GM23338 (cell line): Measurements from ENCODE around the gene ZC3H13.

ENCODE experiments used
- CREB1 ChIP-seq: fragments of 250-450 bp; sonication (Bioruptor Pico); IDR thresholded peaks from 2 replicates; pipeline ENCODE4 v1.5.0; 2020; ENCODE audit warnings: low read depth, mild to moderate bottlenecking, moderate library complexity
- ETS1 ChIP-seq: IDR thresholded peaks from 2 replicates; pipeline ENCODE4 v1.6.1; 2016; ENCODE audit warnings: antibody characterized with exemption
- EZH2 ChIP-seq: fragments of 200-600 bp; sonication (generic); IDR thresholded peaks from one replicate; pipeline ENCODE4 v1.8.0; 2017; ENCODE audit warnings: antibody characterized with exemption, mild to moderate bottlenecking, low read depth; ENCODE audit not compliant: unreplicated experiment
- EZH2phosphoT487 ChIP-seq: fragments of 200-600 bp; sonication (generic); IDR thresholded peaks from one replicate; pipeline ENCODE4 v1.8.1; 2018; ENCODE audit warnings: antibody characterized with exemption; ENCODE audit not compliant: unreplicated experiment
- JUNB ChIP-seq: IDR thresholded peaks from one replicate; pipeline ENCODE4 v1.6.1; 2016; ENCODE audit warnings: antibody characterized with exemption; ENCODE audit not compliant: unreplicated experiment
- POLR2AphosphoS5 ChIP-seq: IDR thresholded peaks from 2 replicates; pipeline ENCODE4 v1.6.1; 2016; ENCODE audit warnings: antibody characterized with exemption, low read depth
- TF ChIP-seq, protein P1 (sequence below), 2 experiments: fragments of 200-600 bp in 1 of 2; sonication (generic) in 1 of 2; conservative IDR thresholded peaks; 2 replicates each; pipeline versions ENCODE4 v1.5.1 to v1.6.1; 2016 to 2017; ENCODE audit warnings: antibody characterized with exemption in 2 of 2, low read depth in 2 of 2, mild to moderate bottlenecking in 2 of 2, moderate library complexity in 1 of 2
- TF ChIP-seq, protein P2 (sequence below): IDR thresholded peaks from one replicate; pipeline ENCODE4 v1.6.1; 2018; ENCODE audit warnings: antibody characterized with exemption; ENCODE audit not compliant: unreplicated experiment

DNA sequence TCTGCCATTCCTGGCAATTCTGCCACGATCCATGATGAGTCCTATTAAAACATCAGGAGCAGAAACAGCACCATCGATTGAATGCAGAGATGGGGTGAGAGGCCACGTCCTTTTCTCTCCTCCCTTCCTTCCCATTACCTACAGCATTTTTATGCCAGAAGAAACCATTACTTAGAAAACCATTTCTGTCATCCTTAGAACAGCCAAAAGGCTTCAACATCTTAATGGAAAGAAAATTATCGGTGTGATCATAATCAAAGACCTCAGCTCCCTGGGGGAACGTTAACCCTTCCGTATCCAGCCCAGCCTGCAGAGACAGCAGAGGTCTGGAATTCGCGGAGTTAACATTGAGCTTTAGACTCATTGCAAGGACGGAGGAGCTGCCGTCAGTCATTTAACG is 145.0 kb downstream of the ZC3H13 start:
- TF ChIP-seq, protein P1, sequence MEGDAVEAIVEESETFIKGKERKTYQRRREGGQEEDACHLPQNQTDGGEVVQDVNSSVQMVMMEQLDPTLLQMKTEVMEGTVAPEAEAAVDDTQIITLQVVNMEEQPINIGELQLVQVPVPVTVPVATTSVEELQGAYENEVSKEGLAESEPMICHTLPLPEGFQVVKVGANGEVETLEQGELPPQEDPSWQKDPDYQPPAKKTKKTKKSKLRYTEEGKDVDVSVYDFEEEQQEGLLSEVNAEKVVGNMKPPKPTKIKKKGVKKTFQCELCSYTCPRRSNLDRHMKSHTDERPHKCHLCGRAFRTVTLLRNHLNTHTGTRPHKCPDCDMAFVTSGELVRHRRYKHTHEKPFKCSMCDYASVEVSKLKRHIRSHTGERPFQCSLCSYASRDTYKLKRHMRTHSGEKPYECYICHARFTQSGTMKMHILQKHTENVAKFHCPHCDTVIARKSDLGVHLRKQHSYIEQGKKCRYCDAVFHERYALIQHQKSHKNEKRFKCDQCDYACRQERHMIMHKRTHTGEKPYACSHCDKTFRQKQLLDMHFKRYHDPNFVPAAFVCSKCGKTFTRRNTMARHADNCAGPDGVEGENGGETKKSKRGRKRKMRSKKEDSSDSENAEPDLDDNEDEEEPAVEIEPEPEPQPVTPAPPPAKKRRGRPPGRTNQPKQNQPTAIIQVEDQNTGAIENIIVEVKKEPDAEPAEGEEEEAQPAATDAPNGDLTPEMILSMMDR (conservative IDR thresholded peaks at IDR 0.05; ENCODE audit: low read depth in 2 of 2), result no peak
- no peak for TF ChIP-seq EZH2
- TF ChIP-seq ETS1, result no peak
- TF ChIP-seq, protein P2, sequence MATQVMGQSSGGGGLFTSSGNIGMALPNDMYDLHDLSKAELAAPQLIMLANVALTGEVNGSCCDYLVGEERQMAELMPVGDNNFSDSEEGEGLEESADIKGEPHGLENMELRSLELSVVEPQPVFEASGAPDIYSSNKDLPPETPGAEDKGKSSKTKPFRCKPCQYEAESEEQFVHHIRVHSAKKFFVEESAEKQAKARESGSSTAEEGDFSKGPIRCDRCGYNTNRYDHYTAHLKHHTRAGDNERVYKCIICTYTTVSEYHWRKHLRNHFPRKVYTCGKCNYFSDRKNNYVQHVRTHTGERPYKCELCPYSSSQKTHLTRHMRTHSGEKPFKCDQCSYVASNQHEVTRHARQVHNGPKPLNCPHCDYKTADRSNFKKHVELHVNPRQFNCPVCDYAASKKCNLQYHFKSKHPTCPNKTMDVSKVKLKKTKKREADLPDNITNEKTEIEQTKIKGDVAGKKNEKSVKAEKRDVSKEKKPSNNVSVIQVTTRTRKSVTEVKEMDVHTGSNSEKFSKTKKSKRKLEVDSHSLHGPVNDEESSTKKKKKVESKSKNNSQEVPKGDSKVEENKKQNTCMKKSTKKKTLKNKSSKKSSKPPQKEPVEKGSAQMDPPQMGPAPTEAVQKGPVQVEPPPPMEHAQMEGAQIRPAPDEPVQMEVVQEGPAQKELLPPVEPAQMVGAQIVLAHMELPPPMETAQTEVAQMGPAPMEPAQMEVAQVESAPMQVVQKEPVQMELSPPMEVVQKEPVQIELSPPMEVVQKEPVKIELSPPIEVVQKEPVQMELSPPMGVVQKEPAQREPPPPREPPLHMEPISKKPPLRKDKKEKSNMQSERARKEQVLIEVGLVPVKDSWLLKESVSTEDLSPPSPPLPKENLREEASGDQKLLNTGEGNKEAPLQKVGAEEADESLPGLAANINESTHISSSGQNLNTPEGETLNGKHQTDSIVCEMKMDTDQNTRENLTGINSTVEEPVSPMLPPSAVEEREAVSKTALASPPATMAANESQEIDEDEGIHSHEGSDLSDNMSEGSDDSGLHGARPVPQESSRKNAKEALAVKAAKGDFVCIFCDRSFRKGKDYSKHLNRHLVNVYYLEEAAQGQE, result no peak
- no peak for TF ChIP-seq POLR2AphosphoS5
- no peak for TF ChIP-seq EZH2phosphoT487
- no peak for TF ChIP-seq JUNB
- TF ChIP-seq CREB1 (CRISPR knock-in tag), result no peak
